Natural killer cell (primary cell): ENCODE measurements around the gene FCER1G. TPM values are rescaled to one million over a fixed set of nuclear protein-coding genes. Genes with fewer than 3 reads are reported as not detected.
A peak's percentile ranks its signal among the peaks of the same experiment; 100 is the strongest.

Experiments used
- ATAC-seq, 3 donors: fragments of 150-1000 bp in 2 of 3; fragments of 200-7000 bp in 1 of 3; cut with Tn5 transposase; 1 replicate in 1 of 3; 2 replicates in 2 of 3; pipeline ENCODE4 v1.10.0; 2021; ENCODE audit warnings: mild to moderate bottlenecking in 2 of 3, moderate library complexity in 2 of 3
- DNase-seq, 2 donors: peaks; one replicate each; pipeline versions ENCODE4 v3.0.0 to v3.0.0-alpha.2; 2013 to 2021; ENCODE audit warnings: mixed read lengths in 1 of 2
- H3K27ac ChIP-seq: one replicate; pipeline ENCODE4 v1.5.1; 2013; ENCODE audit warnings: mild to moderate bottlenecking, low read length
- H3K27me3 ChIP-seq: one replicate; pipeline ENCODE4 v1.6.1; 2013; ENCODE audit warnings: low read length; ENCODE audit not compliant: control insufficient read depth, insufficient read depth
- H3K36me3 ChIP-seq: one replicate; pipeline ENCODE4 v1.6.1; 2013; ENCODE audit warnings: low read length; ENCODE audit not compliant: control insufficient read depth, insufficient read depth
- H3K4me1 ChIP-seq: one replicate; pipeline ENCODE4 v1.6.1; 2013; ENCODE audit warnings: low read length; ENCODE audit not compliant: control insufficient read depth, insufficient read depth
- H3K4me3 ChIP-seq: one replicate; pipeline ENCODE4 v1.5.1; 2013; ENCODE audit warnings: low read length
- H3K9me3 ChIP-seq: one replicate; pipeline ENCODE4 v1.6.1; 2013; ENCODE audit warnings: low read length; ENCODE audit not compliant: control insufficient read depth, insufficient read depth
- H3K27ac Mint-ChIP-seq, 2 donors: one replicate each; pipeline ENCODE4 v1.8.0; 2022; ENCODE audit warnings: mild to moderate bottlenecking in 2 of 2, mixed read lengths in 2 of 2, moderate library complexity in 1 of 2
- H3K27me3 Mint-ChIP-seq, 2 donors: one replicate each; pipeline ENCODE4 v1.8.0; 2022; ENCODE audit warnings: low read depth in 2 of 2, mixed read lengths in 2 of 2
- H3K36me3 Mint-ChIP-seq: one replicate; pipeline ENCODE4 v1.8.0; 2022; ENCODE audit warnings: mixed read lengths
- H3K4me1 Mint-ChIP-seq, 2 donors: one replicate each; pipeline ENCODE4 v1.8.0; 2022; ENCODE audit warnings: mixed read lengths in 2 of 2
- H3K4me3 Mint-ChIP-seq: one replicate; pipeline ENCODE4 v1.8.0; 2022; ENCODE audit warnings: mild to moderate bottlenecking, moderate library complexity, mixed read lengths
- H3K9me3 Mint-ChIP-seq, 2 donors: one replicate each; pipeline ENCODE4 v1.8.0; 2022; ENCODE audit warnings: mixed read lengths in 2 of 2
- CTCF ChIP-seq: fragments of 200-600 bp; IDR thresholded peaks from one replicate; pipeline ENCODE4 v1.8.0; 2022; ENCODE audit warnings: antibody characterized with exemption
- WGBS: methylation state at CpG from one replicate; pipeline ENCODE4 v1.1.7; 2013; ENCODE audit warnings: missing lambda C conversion rate; ENCODE audit not compliant: insufficient coverage; 5-methylcytosine and 5-hydroxymethylcytosine counted together
- intact Hi-C: fragments of 100-400 bp; cut with micrococcal nuclease; formaldehyde crosslinking; loops from one replicate; pipeline ENCODE4 v1.14.2; 2022
- total RNA-seq, 4 donors: library from RNA; stranded (reverse); fragments of 120-200 nt in 1 of 4; gene quantifications; one replicate each; pipeline versions ENCODE4 v1.2.3 to v1.2.4, GENCODE V29; 2013 to 2022

Gene FCER1G
- total RNA-seq, 3 donors from 2014 or later (not counting 1 experiment from before 2014, with no cell fraction given), result 226 to 281 (median 259) TPM

DNA sequence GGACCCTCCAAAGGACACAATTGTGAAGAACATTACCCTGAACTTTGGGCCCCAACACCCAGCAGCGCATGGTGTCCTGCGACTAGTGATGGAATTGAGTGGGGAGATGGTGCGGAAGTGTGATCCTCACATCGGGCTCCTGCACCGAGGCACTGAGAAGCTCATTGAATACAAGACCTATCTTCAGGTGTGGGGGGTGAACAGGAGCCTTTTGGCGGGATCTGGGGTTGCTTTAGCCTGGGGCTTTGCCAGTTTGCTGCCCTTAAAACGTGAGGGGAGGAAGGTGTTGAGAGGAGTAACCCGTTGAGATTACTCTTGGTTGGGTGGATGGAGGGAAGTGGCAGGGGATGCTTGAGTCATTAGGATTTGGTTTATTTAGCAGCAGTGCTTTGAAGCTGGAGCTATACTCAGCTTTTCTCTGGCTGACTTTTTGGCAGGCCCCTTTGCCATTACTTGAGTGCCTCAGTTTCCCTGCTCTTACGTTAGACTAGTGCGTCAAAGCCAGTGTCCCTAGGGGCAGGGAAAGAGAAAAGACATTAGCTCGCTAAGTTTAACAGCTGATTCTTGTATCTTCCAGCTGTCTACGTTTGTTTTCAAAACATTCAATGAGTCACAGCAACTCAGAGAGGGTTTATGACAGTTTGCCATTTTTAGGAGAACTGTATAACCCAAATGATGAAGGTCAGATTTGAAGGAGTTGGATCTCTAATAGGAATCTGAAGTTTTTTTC is 8.5 kb upstream of the FCER1G start:
- H3K9me3 ChIP-seq, result no peaks in the 10 kb centered on the region
- no peak overlapping the region for H3K27ac ChIP-seq
- Mint-ChIP-seq H3K4me3 (no peak overlapping the region), H3K36me3 (peaks cover 22% of the 10 kb centered on the region), H3K4me1 (peaks cover 40 to 42% of the 10 kb centered on the region in 2 donors), H3K27ac (peak overlapping the region in 1 of 2 donors; percentile 38), H3K9me3 (no peaks in the 10 kb centered on the region), H3K27me3 (no peaks in the 10 kb centered on the region)
- H3K27me3 ChIP-seq, result no peaks in the 10 kb centered on the region
- peaks cover 55% of the 10 kb centered on the region for H3K36me3 ChIP-seq
- no peak overlapping the region for H3K4me3 ChIP-seq
- H3K4me1 ChIP-seq, result peaks cover 23% of the 10 kb centered on the region
- DNase-seq, result no peak
- ATAC-seq, result no peak
- 95% methylated on average over 12 of the region's 12 CpGs for WGBS
- no peak for TF ChIP-seq CTCF
- intact Hi-C loops, result no loop called here

DNA sequence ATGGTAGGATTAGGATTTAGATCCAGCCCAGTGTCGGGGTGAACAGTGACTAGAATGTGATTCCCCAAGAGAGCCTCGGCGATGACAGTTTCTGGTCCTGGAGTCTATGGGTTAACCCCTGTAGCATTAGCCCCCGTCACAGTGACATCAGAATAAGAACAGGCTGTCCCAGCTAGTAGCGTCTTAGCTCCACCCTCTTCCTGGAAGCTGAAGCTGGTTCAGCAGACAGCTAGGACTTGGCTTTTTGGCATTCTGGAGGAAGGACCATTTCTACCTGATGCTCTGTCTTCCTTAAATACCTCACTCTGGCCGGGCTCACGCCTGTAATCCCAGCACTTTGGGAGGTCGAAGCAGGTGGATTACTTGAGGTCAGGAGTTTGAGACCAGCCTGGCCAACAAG is 7.9 kb upstream of the FCER1G start:
- no peak for ATAC-seq
- TF ChIP-seq CTCF, result no peak
- Mint-ChIP-seq H3K4me1 (peaks cover 36 to 38% of the 10 kb centered on the region in 2 donors), H3K9me3 (no peaks in the 10 kb centered on the region), H3K27me3 (no peaks in the 10 kb centered on the region), H3K27ac (no peak overlapping the region), H3K36me3 (peaks cover 22% of the 10 kb centered on the region), H3K4me3 (no peak overlapping the region)
- DNase-seq, result no peak
- peaks cover 61% of the 10 kb centered on the region for H3K36me3 ChIP-seq
- H3K9me3 ChIP-seq, result no peaks in the 10 kb centered on the region
- H3K4me1 ChIP-seq, result peaks cover 19% of the 10 kb centered on the region
- H3K27ac ChIP-seq, result no peak overlapping the region
- H3K4me3 ChIP-seq, result no peak overlapping the region
- no peaks in the 10 kb centered on the region for H3K27me3 ChIP-seq
- 94% methylated on average over 8 of the region's 8 CpGs for WGBS
- intact Hi-C loops, result no loop called here

GRCh38 chr1:161209790-161210409 is 5.2 kb upstream of the FCER1G start:
- WGBS, result 47% methylated on average over 10 of the region's 11 CpGs

More at GRCh38 chr1:161209790-161210409, 5.2 kb upstream of the FCER1G start:
- peaks cover 22% of the 10 kb centered on the region for H3K36me3 Mint-ChIP-seq
- peak overlapping the region; percentile 52 for H3K4me3 Mint-ChIP-seq
- Histone ChIP-seq H3K9me3 (no peaks in the 10 kb centered on the region), H3K4me3 (no peak overlapping the region), H3K36me3 (peaks cover 72% of the 10 kb centered on the region), H3K27ac (no peak overlapping the region), H3K4me1 (peaks cover 16% of the 10 kb centered on the region), H3K27me3 (no peaks in the 10 kb centered on the region)
- peak; percentile 74 to 86 for DNase-seq
- peaks cover 38 to 45% of the 10 kb centered on the region in 2 donors for H3K4me1 Mint-ChIP-seq
- intact Hi-C loops, result loop anchor here (1.0 to 10.0 kb wide), 4 partner anchors 15 to 525 kb away; partner anchors contain the start of gene FCGR3A
- TF ChIP-seq CTCF, result peak; percentile 77
- peak; percentile 96 to 100 (median 99) for ATAC-seq
- no peaks in the 10 kb centered on the region for H3K9me3 Mint-ChIP-seq
- peak overlapping the region; percentile 77 to 87 for H3K27ac Mint-ChIP-seq
- H3K27me3 Mint-ChIP-seq, result no peaks in the 10 kb centered on the region
